ENCODE measurements around the gene NECTIN1. TPM values are rescaled to one million over a fixed set of nuclear protein-coding genes. Genes with fewer than 3 reads are reported as not detected.
A peak's percentile ranks its signal among the peaks of the same experiment; 100 is the strongest.

NECTIN1 gene
- total RNA-seq, 1 donor from 2014 or later, result 62.9 TPM

- Mint-ChIP-seq H3K4me3 (peak overlapping the region; percentile 31), H3K27me3 (no peaks in the 10 kb centered on the region), H3K27ac (no peak overlapping the region), H3K36me3 (peaks cover 3% of the 10 kb centered on the region), H3K9me3 (no peaks in the 10 kb centered on the region), H3K4me1 (ENCODE audit: unreplicated experiment) (peaks cover 77% of the 10 kb centered on the region)
- TF ChIP-seq, protein P1, sequence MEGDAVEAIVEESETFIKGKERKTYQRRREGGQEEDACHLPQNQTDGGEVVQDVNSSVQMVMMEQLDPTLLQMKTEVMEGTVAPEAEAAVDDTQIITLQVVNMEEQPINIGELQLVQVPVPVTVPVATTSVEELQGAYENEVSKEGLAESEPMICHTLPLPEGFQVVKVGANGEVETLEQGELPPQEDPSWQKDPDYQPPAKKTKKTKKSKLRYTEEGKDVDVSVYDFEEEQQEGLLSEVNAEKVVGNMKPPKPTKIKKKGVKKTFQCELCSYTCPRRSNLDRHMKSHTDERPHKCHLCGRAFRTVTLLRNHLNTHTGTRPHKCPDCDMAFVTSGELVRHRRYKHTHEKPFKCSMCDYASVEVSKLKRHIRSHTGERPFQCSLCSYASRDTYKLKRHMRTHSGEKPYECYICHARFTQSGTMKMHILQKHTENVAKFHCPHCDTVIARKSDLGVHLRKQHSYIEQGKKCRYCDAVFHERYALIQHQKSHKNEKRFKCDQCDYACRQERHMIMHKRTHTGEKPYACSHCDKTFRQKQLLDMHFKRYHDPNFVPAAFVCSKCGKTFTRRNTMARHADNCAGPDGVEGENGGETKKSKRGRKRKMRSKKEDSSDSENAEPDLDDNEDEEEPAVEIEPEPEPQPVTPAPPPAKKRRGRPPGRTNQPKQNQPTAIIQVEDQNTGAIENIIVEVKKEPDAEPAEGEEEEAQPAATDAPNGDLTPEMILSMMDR (conservative IDR thresholded peaks at IDR 0.05), result no peak
- no peak for DNase-seq (ENCODE audit: extremely low spot score, unreplicated experiment)
These were observed 19.8 kb downstream of the NECTIN1 start for GRCh38 chr11:119709171-119709570.

DNA sequence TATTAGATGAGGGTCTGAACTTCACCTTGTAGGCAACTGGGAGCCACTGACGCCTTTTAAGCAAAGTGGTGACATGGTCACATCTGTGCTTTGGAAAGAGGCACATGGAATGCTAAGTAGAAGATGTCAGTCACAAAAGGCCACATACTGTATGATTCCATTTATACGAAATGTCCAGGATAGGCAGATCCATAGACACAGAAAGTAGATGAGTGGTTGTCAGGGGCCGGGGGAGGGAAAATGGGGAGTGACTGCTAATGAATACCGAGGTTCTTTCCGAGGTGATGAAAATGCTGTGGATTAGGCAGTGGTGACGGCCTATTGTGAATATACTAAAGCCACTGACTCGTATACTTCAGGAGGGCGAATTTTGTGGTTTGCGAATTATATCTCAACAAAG, 20.6 kb downstream of the NECTIN1 start:
- Mint-ChIP-seq H3K36me3 (peaks cover 3% of the 10 kb centered on the region), H3K9me3 (no peaks in the 10 kb centered on the region), H3K4me3 (peak overlapping the region; percentile 8), H3K27me3 (no peaks in the 10 kb centered on the region), H3K27ac (peak overlapping the region; percentile 66), H3K4me1 (ENCODE audit: unreplicated experiment) (peaks cover 72% of the 10 kb centered on the region)
- TF ChIP-seq, protein P1 (conservative IDR thresholded peaks at IDR 0.05), result no peak
- no peak for DNase-seq (ENCODE audit: extremely low spot score, unreplicated experiment)

DNA sequence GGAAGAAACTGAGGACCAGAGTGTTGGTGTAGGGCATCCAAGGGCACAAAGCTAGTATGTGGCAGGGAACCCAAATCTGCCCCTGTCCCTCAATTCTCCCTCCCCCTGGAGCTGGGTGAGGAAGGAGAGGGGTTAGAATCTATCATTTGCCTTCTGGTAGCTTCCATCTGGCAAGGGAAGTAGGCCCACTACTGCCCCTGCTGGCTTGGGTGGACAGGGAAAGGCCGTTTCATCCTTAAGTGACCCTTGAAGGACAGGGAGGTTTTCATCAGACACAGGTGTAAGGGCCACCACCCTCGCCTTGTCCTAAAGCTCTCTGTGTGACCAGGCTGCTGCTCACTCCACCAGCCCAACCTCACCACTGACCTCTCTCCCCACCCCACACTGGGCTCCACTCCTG, 22.1 kb downstream of the NECTIN1 start:
- no peak for DNase-seq (ENCODE audit: extremely low spot score, unreplicated experiment)
- H3K4me3 Mint-ChIP-seq, result no peak overlapping the region
- peak overlapping the region; percentile 66 for H3K27ac Mint-ChIP-seq
- no peaks in the 10 kb centered on the region for H3K9me3 Mint-ChIP-seq
- H3K36me3 Mint-ChIP-seq, result peaks cover 3% of the 10 kb centered on the region
- TF ChIP-seq, protein P1 (conservative IDR thresholded peaks at IDR 0.05), result peak; percentile 44
- H3K4me1 Mint-ChIP-seq (ENCODE audit: unreplicated experiment), result peaks cover 66% of the 10 kb centered on the region
- no peaks in the 10 kb centered on the region for H3K27me3 Mint-ChIP-seq

DNA sequence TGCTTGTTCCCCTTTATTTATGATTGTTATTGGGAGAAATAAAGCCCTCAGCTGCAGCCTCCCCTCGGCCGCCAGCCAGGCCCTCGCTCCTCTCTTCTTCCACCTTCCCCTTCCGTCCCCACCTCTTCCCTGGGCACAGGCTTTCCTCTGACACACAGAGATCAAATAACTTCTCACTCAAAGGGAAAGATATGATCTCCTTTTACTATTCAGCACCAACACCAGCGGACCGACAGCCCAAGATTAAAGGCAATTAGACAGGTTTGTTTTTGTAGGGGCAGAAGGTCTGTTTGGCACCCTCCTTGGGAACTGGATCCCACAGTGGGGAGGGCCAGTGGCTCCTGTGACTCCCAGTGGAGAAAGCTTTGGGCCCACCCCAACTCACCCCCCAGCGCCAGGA, 23.0 kb downstream of the NECTIN1 start:
- H3K27me3 Mint-ChIP-seq, result no peaks in the 10 kb centered on the region
- H3K4me1 Mint-ChIP-seq (ENCODE audit: unreplicated experiment), result peaks cover 64% of the 10 kb centered on the region
- no peaks in the 10 kb centered on the region for H3K9me3 Mint-ChIP-seq
- peaks cover 3% of the 10 kb centered on the region for H3K36me3 Mint-ChIP-seq
- peak overlapping the region; percentile 57 for H3K27ac Mint-ChIP-seq
- TF ChIP-seq, protein P1 (conservative IDR thresholded peaks at IDR 0.05), result no peak
- DNase-seq (ENCODE audit: extremely low spot score, unreplicated experiment), result no peak
- no peak overlapping the region for H3K4me3 Mint-ChIP-seq

GRCh38 chr11:119705362-119705761, 23.6 kb downstream of the NECTIN1 start:
- Mint-ChIP-seq H3K4me3 (no peak overlapping the region), H3K4me1 (ENCODE audit: unreplicated experiment) (peaks cover 64% of the 10 kb centered on the region), H3K36me3 (peaks cover 3% of the 10 kb centered on the region), H3K27ac (peak overlapping the region; percentile 37), H3K27me3 (no peaks in the 10 kb centered on the region), H3K9me3 (no peaks in the 10 kb centered on the region)
- TF ChIP-seq, protein P1 (conservative IDR thresholded peaks at IDR 0.05), result no peak
- DNase-seq (ENCODE audit: extremely low spot score, unreplicated experiment), result no peak

- H3K27ac Mint-ChIP-seq, result peak overlapping the region; percentile 37
- TF ChIP-seq, protein P1 (conservative IDR thresholded peaks at IDR 0.05), result no peak
- H3K9me3 Mint-ChIP-seq, result no peaks in the 10 kb centered on the region
- DNase-seq (ENCODE audit: extremely low spot score, unreplicated experiment), result no peak
- H3K36me3 Mint-ChIP-seq, result peaks cover 3% of the 10 kb centered on the region
- H3K27me3 Mint-ChIP-seq, result no peaks in the 10 kb centered on the region
- H3K4me3 Mint-ChIP-seq, result no peak overlapping the region
- H3K4me1 Mint-ChIP-seq (ENCODE audit: unreplicated experiment), result peaks cover 62% of the 10 kb centered on the region
These were observed 24.2 kb downstream of the NECTIN1 start for GRCh38 chr11:119704849-119705248.

Measured in type B pancreatic cell (in vitro differentiated cells).